ENCODE measurements around the gene LHPP.

DNA sequence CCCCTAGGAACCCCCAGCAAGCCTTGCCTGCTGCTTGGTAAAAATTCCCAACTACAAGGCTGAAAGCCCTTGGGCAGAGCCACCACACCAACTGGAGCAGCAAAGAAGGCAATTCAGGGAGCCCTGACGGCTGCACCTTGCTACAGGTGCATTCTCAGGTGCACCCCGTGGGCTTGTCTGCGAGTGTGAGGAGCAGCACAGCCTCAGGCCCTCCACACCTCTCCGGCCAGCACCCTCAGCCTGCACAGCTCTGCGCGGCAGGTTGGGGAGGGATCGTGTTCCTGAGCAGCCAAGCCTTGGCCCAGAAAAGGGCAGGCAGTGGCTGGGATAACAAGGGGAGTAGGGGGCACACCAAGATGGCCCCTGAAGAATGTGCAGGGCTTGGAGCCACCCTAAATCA is 178.4 kb downstream of the LHPP start:
- TF ChIP-seq POLR2AphosphoS5 (IDR thresholded peaks at IDR 0.05; ENCODE audit: borderline replicate concordance, low read depth, low read length) (no peak), EZH2 (IDR thresholded peaks at IDR 0.05) (no peak), FOXP2 (optimal IDR thresholded peaks at IDR 0.05; ENCODE audit: control extremely low read depth, extremely low read length, insufficient read depth) (no peak)

Data from SK-N-MC (cell line).